ENCODE measurements around the gene DDAH2. TPM values are rescaled to one million over a fixed set of nuclear protein-coding genes. Genes with fewer than 3 reads are reported as not detected.

The DDAH2 gene
- total RNA-seq, 1 donor from 2014 or later: 266 TPM

- Mint-ChIP-seq H3K27ac (ENCODE audit: unreplicated experiment) (no peak overlapping the region), H3K27me3 (ENCODE audit: unreplicated experiment) (peaks cover 3% of the 10 kb centered on the region), H3K4me3 (ENCODE audit: unreplicated experiment) (no peak overlapping the region), H3K36me3 (ENCODE audit: unreplicated experiment) (no peaks in the 10 kb centered on the region), H3K4me1 (ENCODE audit: low read depth, unreplicated experiment) (no peaks in the 10 kb centered on the region), H3K9me3 (ENCODE audit: unreplicated experiment) (peaks cover 4% of the 10 kb centered on the region)
- no peak for TF ChIP-seq CTCF (IDR thresholded peaks at IDR 0.05; ENCODE audit: partially characterized antibody, unreplicated experiment)
- DNase-seq: no peak
Measured at GRCh38 chr6:31690231-31691077, 38.6 kb downstream of the DDAH2 start.

GRCh38 chr6:31689249-31690110, 39.6 kb downstream of the DDAH2 start:
- no peaks in the 10 kb centered on the region for H3K36me3 Mint-ChIP-seq (ENCODE audit: unreplicated experiment)
- H3K4me1 Mint-ChIP-seq (ENCODE audit: low read depth, unreplicated experiment): no peaks in the 10 kb centered on the region
- peak; percentile 40 for TF ChIP-seq CTCF (IDR thresholded peaks at IDR 0.05; ENCODE audit: partially characterized antibody, unreplicated experiment)
- peak overlapping the region; percentile 33 for H3K27ac Mint-ChIP-seq (ENCODE audit: unreplicated experiment)
- H3K4me3 Mint-ChIP-seq (ENCODE audit: unreplicated experiment): no peak overlapping the region
- H3K9me3 Mint-ChIP-seq (ENCODE audit: unreplicated experiment): peaks cover 4% of the 10 kb centered on the region
- peaks cover 3% of the 10 kb centered on the region for H3K27me3 Mint-ChIP-seq (ENCODE audit: unreplicated experiment)
- DNase-seq: no peak

DNA sequence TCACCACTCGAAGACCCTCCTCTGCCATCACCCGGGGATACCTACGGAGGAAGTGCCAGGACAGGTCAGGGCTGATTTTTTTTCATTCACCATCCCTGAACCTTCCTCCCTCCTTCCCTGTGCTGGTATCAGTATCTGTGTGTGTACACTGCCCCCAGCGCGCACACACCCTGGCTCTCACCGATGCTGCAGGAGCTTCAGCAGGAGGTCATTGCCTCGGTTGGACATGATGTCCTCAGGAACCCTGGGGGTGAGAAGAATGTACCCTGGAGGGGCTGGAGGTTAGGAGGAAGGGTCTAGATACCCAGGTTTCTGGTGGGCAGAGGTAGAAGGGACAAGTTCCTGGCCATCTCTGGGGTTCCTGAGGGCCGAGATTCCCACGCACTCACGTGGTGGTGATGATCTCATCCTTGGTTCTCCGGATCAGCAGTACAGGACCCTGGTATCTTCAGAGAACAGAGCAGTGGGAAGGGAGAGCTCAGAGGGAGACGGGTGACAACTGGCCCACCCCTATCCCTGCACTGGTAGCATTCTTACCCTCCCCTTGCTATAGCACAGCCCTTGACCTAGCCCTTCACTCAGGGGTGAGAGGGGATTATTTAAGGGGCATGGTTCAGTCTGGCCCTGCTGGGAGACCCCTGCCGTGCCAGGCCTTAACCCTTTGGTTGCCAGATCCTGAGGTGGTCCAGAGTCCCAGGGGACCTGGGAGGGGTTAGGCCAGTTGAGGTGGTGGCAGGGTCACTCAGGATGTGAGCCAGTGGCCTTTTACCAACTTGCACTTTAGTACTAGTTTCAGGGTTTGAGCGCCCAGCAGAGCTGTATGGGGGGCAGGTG, 41.0 kb downstream of the DDAH2 start:
- Mint-ChIP-seq H3K4me3 (ENCODE audit: unreplicated experiment) (no peak overlapping the region), H3K4me1 (ENCODE audit: low read depth, unreplicated experiment) (peaks cover 3% of the 10 kb centered on the region), H3K9me3 (ENCODE audit: unreplicated experiment) (peaks cover 7% of the 10 kb centered on the region), H3K27me3 (ENCODE audit: unreplicated experiment) (peaks cover 3% of the 10 kb centered on the region), H3K36me3 (ENCODE audit: unreplicated experiment) (no peaks in the 10 kb centered on the region), H3K27ac (ENCODE audit: unreplicated experiment) (no peak overlapping the region)
- no peak for TF ChIP-seq CTCF (IDR thresholded peaks at IDR 0.05; ENCODE audit: partially characterized antibody, unreplicated experiment)
- DNase-seq: no peak

GRCh38 chr6:31687321-31687720, 41.8 kb downstream of the DDAH2 start:
- H3K4me1 Mint-ChIP-seq (ENCODE audit: low read depth, unreplicated experiment): peaks cover 3% of the 10 kb centered on the region
- H3K4me3 Mint-ChIP-seq (ENCODE audit: unreplicated experiment): no peak overlapping the region
- no peaks in the 10 kb centered on the region for H3K36me3 Mint-ChIP-seq (ENCODE audit: unreplicated experiment)
- H3K27ac Mint-ChIP-seq (ENCODE audit: unreplicated experiment): no peak overlapping the region
- TF ChIP-seq CTCF (IDR thresholded peaks at IDR 0.05; ENCODE audit: partially characterized antibody, unreplicated experiment): no peak
- H3K9me3 Mint-ChIP-seq (ENCODE audit: unreplicated experiment): peaks cover 7% of the 10 kb centered on the region
- peaks cover 4% of the 10 kb centered on the region for H3K27me3 Mint-ChIP-seq (ENCODE audit: unreplicated experiment)
- no peak for DNase-seq
